Adrenal gland (tissue), 5 donors: ENCODE data around the gene ZNF185.

ENCODE experiments used
- CTCF ChIP-seq, 6 experiments: fragments of 450-650 bp in 4 of 6; fragments of 200-600 bp in 2 of 6; sonication (generic) in 1 of 6; IDR thresholded peaks; 1 replicate in 5 of 6; 2 replicates in 1 of 6; pipeline versions ENCODE4 v1.5.1 to v1.8.0; 2016 to 2021; ENCODE audit warnings: antibody characterized with exemption in 6 of 6, mild to moderate bottlenecking in 2 of 6, moderate library complexity in 1 of 6
- POLR2A ChIP-seq, 2 donors: fragments of 450-650 bp; IDR thresholded peaks; one replicate each; pipeline ENCODE4 v1.6.1; 2017; ENCODE audit warnings: antibody characterized with exemption in 2 of 2, mild to moderate bottlenecking in 2 of 2, moderate library complexity in 1 of 2
- donor health status: DM: no; HTN: no; CAD: no.

- no peak for TF ChIP-seq CTCF (IDR thresholded peaks at IDR 0.05)
- TF ChIP-seq POLR2A (IDR thresholded peaks at IDR 0.05), result no peak
These were observed 27.9 kb upstream of the ZNF185 start for GRCh38 chrX:152869972-152870371.
